Measurements from ENCODE around the gene PRSS3.
"Not testable (repeated sequence)": the region's sequence is repeated elsewhere in the genome, so short reads cannot be mapped to it uniquely, and the experiment has no call there.

The PRSS3 gene

DNA sequence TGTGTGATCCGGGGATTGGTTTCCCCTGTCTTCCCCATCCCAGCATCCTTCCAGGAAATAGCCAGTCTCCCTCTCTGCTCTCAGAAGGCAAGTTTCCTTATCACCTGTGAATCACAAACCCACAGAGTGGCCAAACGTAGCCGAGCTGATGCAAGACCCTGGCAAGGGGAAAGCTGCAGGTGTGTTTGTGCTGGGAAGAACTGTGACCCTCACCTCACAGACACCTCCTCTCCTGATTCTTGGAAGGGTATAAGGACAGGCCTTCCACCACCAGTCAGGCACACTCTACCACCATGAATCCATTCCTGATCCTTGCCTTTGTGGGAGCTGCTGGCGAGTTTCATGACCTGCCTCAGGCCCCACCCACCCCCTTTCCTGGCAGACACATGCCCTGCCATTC, at the start of gene PRSS3:
Gene PRSS3, plus strand, starts transcription at position 281 of the 400 bp plus-strand sequence. Its CDS starts 13 bp downstream, at position 294.
- no peak for DNase-seq (ENCODE audit: low spot score)
- in situ Hi-C loops (cut with MboI; ENCODE audit: low pct_unique_long_range_greater_than_20kb, low sequenced_read_pairs, unreplicated experiment): no loop called here
- TF ChIP-seq, protein P1, sequence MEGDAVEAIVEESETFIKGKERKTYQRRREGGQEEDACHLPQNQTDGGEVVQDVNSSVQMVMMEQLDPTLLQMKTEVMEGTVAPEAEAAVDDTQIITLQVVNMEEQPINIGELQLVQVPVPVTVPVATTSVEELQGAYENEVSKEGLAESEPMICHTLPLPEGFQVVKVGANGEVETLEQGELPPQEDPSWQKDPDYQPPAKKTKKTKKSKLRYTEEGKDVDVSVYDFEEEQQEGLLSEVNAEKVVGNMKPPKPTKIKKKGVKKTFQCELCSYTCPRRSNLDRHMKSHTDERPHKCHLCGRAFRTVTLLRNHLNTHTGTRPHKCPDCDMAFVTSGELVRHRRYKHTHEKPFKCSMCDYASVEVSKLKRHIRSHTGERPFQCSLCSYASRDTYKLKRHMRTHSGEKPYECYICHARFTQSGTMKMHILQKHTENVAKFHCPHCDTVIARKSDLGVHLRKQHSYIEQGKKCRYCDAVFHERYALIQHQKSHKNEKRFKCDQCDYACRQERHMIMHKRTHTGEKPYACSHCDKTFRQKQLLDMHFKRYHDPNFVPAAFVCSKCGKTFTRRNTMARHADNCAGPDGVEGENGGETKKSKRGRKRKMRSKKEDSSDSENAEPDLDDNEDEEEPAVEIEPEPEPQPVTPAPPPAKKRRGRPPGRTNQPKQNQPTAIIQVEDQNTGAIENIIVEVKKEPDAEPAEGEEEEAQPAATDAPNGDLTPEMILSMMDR (IDR thresholded peaks at IDR 0.05; ENCODE audit: extremely low read depth, insufficient read depth, missing control alignments): no peak

DNA sequence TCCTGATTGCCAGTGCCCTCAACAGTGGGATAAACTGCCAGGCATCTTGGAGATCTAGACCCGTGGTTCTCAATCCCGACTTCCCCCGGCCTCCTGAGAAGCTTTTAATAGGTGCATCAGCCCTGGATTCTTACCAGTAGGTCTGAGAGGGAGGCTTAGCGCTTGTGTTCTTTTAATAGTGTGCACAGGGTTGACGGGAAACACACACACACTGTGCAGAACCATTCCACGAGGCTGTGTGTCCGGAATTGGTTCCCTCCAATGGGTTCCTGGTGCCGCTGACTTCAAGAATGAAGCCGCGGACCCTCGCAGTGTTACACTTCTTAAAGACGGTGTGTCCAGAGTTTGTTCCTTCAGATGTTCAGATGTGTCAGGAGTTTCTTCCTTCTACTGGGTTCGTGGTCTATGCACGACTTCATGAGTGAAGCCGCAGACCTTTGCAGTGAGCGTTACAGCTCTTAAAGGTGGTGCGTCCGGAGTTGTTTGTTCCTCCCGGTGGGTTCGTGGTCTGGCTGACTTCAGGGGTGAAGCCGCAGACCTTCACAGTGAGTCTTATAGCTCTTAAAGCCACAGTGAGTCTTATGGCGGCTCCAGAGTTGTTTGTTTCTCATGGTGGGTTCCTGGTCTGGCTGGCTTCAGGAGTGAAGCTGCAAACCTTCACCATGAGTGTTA, 46.6 kb upstream of the PRSS3 start:
- in situ Hi-C loops (cut with MboI; ENCODE audit: low pct_unique_long_range_greater_than_20kb, low sequenced_read_pairs, unreplicated experiment): no loop called here
- TF ChIP-seq, protein P1 (IDR thresholded peaks at IDR 0.05; ENCODE audit: extremely low read depth, insufficient read depth, missing control alignments): no peak
- DNase-seq (ENCODE audit: low spot score): no peak

DNA sequence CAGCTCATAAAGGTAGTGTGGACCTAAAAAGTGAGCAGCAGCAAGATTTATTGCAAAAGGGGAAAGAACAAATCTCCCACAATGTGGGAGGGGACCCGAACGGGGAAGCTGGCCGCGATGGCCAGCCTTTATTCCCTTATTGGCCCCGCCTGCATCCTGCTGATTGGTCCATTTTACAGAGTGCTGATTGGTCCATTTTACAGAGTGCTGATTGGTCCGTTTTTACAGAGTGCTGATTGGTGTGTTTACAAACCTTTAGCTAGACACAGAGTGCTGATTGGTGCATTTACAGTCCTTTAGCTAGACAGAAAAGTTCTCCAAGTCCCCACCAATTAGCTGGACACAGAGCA, 46.1 kb upstream of the PRSS3 start:
- in situ Hi-C loops (cut with MboI; ENCODE audit: low pct_unique_long_range_greater_than_20kb, low sequenced_read_pairs, unreplicated experiment); DNase-seq (ENCODE audit: low spot score): not testable (repeated sequence)

DNA sequence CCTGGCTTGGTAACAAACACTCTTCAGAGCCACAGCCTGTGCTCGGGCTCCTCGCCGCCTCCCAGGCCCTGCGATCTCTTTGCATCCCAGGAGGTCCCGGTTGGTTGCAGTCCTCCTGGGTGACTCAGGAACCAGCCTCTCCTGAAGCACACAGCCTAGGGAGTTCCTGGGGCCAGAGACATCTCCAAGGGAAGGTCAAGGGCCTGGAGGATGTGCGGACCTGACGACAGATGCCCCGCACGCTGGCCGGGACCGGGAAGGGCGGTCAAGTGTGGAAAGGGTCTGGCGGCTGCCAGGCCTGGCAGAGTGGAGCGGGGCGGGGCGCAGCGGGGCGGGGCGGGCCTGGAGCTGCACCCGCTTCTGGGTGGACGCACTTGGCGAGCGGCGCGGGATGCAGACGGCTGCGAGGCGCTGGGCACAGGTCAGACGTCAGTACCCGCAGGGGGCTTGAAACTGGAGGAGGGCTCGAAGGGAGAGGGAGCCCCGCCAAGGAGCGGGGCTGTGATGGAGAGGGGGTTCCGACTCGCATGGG, 45.0 kb upstream of the PRSS3 start:
- no peak for DNase-seq (ENCODE audit: low spot score)
- TF ChIP-seq, protein P1 (IDR thresholded peaks at IDR 0.05; ENCODE audit: extremely low read depth, insufficient read depth, missing control alignments): no peak
- in situ Hi-C loops (cut with MboI; ENCODE audit: low pct_unique_long_range_greater_than_20kb, low sequenced_read_pairs, unreplicated experiment): no loop called here

DNA sequence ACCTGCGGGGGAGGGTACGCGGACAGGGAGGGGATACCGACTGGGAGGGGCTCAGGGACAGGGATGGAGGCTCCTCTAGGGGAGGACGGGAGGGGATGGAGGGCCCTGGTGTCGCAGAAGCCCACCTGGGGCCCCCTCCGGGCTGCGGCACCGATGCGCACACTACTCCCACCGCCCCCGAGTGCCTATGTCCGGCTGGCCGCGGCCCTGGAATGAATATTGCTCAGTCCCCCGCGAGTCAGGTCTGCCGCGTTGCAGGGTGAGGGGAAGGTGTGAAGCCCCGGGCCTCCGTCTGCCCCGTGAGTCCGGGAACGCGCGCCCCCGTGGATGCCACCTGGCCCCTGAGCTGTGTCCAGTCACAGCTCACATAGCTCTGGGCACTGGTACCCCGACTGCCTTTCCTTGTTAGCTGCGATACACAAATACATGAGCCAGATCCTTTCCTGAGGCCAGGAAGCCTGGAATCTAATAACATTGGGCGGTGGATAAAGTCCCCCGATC, 44.5 kb upstream of the PRSS3 start:
- in situ Hi-C loops (cut with MboI; ENCODE audit: low pct_unique_long_range_greater_than_20kb, low sequenced_read_pairs, unreplicated experiment): no loop called here
- TF ChIP-seq, protein P1 (IDR thresholded peaks at IDR 0.05; ENCODE audit: extremely low read depth, insufficient read depth, missing control alignments): no peak
- no peak for DNase-seq (ENCODE audit: low spot score)

DNA sequence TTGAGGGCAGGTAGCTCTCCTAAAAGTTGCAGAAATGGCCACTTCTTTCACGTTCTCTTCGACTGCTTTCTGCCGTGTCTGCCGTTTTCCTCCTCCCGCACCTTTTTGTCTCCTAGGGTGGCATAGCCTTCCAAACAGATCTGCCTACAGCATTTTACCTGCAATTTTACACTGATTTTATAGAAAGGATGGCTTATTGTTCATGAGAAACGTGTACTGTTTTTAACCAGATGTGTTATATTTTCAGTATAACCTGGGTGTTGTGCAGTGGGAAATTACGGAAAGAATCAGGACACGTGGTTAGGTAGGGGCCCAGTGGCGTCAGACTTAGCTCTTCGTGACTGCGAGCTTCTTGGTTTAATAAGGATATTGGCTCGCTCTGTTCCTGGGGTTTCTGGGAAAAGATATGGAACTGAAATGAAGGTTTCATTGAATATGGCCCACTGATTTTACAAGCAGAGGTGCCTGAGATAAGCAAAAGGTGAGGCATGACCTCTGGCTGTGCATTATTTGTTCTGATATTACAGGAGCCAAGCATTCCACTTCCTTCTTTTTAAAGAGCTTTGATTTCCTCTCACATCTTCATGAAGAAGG, 43.7 kb upstream of the PRSS3 start:
- TF ChIP-seq, protein P1 (IDR thresholded peaks at IDR 0.05; ENCODE audit: extremely low read depth, insufficient read depth, missing control alignments): no peak
- no peak for DNase-seq (ENCODE audit: low spot score)
- in situ Hi-C loops (cut with MboI; ENCODE audit: low pct_unique_long_range_greater_than_20kb, low sequenced_read_pairs, unreplicated experiment): no loop called here

DNA sequence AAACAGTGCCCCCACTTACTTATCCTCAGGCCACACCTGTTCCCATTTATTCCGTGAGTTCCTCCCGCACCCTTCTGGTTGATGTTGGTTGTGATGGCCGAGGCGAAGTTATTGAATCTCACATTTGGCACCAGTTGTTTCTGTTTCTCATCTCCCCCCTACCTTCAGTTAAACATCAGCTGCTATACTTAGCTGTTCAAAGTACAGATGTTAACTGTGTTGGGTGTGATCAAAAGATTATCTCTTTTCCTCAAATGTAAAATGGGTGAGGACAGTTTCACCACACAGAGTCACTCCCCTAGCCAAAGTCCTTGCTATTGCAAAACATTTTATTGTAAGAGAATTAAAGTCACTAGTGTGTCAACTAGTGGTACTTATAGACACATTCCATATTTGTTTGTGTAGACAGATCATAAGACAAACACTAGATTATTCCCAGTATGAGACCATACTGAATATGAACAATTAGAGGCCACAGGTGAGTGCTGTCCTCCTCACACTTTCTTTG, 43.2 kb upstream of the PRSS3 start:
- TF ChIP-seq, protein P1 (IDR thresholded peaks at IDR 0.05; ENCODE audit: extremely low read depth, insufficient read depth, missing control alignments): no peak
- in situ Hi-C loops (cut with MboI; ENCODE audit: low pct_unique_long_range_greater_than_20kb, low sequenced_read_pairs, unreplicated experiment): no loop called here
- DNase-seq (ENCODE audit: low spot score): no peak

DNA sequence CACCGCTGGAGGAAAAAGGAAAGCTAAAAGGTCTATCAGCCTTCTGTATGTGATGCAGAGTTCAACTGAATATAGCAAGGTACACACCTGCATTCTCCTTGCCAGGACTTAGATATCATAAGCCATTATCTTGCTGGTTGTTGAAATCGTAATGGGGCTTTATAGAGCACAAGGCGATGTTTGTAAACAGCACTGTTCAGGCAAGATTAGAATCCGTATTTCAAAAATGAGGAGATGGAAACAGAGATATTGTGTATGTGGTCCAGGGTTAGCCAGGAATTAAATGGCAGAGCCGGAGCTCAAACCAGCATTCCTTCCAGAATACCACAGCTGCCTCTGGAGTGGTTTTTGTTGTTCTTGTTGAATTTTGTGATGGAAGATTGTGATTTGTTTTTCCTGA, 42.6 kb upstream of the PRSS3 start:
- DNase-seq (ENCODE audit: low spot score); in situ Hi-C loops (cut with MboI; ENCODE audit: low pct_unique_long_range_greater_than_20kb, low sequenced_read_pairs, unreplicated experiment): not testable (repeated sequence)

DNA sequence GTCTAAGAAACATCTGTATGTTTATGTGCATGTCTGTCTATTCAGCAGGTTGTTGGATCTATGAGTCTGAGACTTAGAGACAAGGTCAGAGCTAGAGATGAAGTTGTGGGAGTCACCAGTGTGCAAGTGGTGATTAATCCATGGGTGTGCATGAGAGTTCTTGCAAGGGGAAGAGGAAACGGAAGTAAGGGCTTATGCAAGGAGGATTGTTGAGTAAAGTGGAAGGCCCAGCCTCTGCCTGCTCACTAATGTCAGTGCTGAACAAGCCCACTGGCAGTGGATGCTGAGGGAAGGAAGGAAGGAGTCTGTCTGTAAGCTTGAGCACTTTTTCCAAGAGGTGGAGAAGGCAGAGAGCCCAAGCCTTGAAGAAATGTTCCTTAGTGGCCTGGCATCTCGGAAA, 35.7 kb upstream of the PRSS3 start:
- in situ Hi-C loops (cut with MboI; ENCODE audit: low pct_unique_long_range_greater_than_20kb, low sequenced_read_pairs, unreplicated experiment); DNase-seq (ENCODE audit: low spot score): not testable (repeated sequence)

All from GM13977 (cell line).